GM21447 (cell line): ENCODE results near the gene RANBP3.
"Not testable (repeated sequence)": the region's sequence is repeated elsewhere in the genome, so short reads cannot be mapped to it uniquely, and the experiment has no call there.

Source experiments
- ATAC-seq: cut with Tn5 transposase; IDR thresholded peaks from one replicate; pipeline ENCODE4 v1.9.1; 2021; ENCODE audit not compliant: unreplicated experiment

Gene RANBP3, protein sequence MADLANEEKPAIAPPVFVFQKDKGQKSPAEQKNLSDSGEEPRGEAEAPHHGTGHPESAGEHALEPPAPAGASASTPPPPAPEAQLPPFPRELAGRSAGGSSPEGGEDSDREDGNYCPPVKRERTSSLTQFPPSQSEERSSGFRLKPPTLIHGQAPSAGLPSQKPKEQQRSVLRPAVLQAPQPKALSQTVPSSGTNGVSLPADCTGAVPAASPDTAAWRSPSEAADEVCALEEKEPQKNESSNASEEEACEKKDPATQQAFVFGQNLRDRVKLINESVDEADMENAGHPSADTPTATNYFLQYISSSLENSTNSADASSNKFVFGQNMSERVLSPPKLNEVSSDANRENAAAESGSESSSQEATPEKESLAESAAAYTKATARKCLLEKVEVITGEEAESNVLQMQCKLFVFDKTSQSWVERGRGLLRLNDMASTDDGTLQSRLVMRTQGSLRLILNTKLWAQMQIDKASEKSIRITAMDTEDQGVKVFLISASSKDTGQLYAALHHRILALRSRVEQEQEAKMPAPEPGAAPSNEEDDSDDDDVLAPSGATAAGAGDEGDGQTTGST

DNA sequence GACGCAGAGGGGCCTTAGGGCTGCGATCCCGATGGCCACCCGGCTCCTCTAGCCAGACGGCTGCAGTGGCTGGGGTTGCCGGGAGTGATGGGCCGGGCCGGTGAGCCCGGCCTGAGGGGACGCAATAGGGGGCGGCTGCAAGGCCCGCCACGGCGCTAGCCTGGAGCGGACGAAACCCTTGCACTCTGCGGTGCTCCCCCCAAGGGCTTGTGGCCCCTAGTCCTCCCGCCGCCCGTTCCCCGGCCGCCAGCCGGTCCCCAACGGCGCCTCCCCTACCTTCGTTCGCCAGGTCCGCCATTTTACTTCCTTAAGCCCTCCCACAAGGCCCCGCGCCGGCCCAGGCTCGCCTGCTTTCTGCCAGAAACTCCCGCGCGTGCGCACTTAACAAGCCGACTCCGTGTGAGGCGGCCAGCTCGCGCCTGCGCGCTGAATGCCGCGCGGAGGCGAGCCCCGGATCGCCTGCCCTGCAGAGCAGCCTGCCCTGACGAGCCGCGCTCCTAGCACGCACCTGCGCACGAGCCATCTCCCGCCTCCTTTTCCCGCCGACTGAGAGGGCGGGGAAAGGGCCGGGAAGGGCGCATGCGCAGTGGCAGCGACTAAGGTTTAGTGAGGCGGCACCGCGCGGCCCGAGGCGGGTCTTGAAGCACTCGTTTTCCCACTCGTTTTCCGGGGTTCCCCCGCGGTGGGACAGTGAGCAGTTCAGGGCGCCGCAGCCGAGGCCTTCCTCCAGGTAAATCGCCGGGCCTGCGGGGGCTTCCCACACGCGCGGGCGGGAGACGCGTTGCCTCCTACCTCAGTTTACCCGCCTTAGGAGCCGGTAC, at the start of gene RANBP3:
Gene RANBP3, minus strand, starts transcription at position 356 of the 821 bp plus-strand sequence. Its CDS starts 58 bp downstream, at position 298.
- peak; percentile 79 for ATAC-seq

DNA sequence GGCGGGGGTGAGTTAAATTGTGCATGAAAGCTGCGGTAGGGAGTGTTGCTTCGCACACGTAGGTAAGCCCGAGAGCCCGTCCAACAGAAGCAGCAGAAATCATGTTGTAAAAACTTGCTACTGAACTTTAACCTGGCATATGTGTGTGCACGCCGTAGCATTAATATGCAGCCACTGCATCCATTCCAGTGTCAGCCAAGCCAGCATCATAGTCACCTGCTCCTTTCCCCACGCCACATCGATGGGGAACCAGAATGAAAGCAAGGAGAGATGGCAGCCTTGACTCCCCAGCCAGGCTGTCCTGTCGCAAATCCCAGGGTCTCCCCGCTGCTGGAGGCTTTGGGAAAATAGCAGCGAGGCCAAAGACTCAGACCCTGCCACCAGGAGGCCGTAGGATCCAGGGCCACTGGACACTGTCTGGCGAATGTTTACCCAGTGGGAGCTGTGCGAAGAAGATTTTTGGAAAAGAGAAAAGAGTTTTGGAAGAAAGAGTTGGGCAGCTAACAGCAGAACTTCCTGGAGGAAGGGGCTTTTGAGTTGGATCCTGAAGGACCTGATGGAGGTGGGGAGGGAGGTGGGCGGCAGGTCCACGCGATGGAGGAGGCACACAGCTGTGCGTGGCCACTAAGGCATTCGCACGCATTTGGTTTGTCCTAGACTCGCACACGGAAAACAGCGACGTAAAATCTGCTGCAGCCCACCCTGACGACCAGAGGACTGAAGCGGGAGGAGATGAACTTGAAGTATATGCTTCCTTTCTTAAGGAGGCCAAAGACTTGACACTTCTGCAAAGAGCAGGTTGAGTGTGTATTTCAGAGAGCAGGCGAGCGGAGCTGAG, 48.7 kb upstream of the RANBP3 start:
- ATAC-seq: no peak

DNA sequence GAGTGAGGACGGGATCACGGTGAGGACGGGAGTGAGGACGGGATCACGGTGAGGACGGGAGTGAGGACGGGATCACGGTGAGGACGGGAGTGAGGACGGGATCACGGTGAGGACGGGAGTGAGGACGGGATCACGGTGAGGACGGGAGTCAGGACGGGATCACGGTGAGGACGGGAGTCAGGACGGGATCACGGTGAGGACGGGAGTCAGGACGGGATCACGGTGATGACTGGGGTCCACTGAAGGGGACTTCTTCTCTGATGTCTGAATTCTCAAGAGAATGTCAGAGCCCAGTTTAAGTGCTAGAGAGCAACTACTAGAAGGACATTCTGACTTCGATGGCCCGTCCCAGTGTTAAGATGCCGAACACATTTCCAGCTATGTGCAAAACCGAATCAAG, 46.8 kb upstream of the RANBP3 start:
- not testable (repeated sequence) for ATAC-seq

DNA sequence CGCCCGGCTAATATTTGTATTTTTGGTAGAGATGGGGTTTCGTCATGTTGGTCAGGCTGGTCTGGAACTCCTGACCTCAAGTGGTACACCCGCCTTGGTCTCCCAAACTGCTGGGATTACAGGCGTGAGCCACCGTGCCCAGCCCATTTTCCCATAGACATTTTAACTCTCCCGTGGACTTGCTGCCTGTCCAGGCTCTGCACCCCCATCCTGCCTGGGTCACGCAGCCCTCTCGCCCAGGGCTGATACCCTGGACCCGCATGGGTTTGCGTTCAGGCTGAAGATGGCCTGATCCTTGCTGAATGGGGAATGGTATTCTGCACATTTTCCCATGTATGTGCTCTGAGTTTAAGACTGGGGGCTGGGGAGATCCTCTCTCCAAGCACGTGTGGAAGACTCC, 46.0 kb upstream of the RANBP3 start:
- ATAC-seq: no peak

DNA sequence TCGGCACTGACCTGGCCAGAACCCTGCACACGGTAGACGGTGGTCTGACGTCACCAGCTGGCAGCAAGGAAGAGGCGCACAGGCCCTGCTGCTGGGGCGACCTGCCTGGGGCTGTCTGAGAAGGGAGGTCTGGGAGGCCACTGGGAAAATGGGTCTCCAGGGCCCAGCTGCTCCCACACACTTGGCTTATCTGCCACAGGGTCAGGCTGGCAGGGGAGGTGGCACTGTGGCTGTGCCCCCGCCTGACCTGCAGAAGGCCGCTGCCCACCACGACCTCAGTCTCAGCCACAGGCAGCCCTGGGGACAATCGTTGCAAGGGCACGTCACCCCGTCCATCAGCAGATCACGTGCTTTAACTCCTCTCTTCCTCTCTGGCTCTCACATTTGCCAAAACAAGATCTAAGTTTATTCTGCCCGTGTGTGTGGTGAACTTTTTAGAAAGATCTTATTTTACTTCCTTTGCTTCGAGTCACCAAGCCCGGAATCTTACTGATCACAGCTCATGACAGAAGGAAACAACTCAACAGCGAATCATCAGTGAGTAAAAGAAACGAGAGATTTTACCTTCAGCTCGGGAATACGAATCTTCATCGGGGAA, 45.2 kb upstream of the RANBP3 start:
- ATAC-seq: no peak

DNA sequence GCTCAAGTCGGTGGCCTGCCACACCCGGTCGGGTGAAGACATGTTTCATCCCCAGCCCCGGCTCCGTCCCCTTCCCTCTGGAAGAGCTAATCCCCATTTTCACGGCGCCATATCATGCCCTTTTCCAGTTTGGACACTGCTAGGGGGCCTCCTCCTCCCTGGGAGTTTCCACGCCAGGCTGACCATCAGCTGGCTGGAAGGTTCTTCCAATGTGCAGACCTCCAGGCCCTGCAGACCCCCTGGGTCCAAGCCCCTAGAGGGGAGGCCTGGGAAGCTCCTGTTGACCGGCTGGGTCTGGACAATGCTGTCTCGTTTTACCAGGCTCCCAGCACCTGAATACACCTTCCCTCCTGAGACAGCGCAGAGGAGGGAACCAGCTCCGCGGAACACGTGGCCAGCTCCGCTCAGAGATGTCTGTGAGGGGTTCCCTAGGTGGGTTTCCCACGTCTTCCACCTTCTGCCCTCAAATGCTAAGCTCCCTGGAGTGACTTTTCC, 44.7 kb upstream of the RANBP3 start:
- no peak for ATAC-seq

DNA sequence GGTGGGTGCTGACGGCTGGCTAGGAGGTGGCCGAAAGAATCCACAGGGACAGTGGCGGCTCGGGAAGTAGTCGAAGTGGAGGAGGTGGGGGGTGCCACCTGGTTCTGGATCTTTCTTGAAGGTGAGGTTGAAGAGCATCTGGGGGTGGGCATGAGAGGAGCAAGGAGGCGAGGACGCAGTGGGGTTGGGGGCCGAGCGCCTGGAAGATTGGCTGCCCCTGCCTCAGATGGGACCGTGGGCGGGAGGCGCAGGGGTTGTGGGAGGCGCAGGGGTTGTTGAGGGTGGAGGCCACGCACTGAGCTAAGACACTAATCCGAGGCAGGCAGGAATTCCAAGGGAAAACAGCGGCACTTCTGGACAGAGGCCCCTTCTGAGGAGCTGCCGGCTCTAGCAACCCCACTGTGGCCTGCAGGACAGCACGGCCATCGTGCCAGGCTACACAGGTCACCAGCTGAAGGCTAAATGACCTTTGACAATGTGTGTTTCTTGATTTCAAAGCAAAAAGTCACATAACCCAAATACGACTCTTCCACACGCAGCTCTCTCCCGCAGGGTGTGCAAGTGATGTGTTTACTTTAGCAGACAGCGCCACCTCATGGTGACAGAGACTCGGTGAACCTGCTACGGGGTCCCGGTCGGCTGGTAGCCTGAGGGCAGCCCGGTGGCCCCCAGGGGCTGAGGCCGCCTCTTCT, 44.1 kb upstream of the RANBP3 start:
- ATAC-seq: no peak

DNA sequence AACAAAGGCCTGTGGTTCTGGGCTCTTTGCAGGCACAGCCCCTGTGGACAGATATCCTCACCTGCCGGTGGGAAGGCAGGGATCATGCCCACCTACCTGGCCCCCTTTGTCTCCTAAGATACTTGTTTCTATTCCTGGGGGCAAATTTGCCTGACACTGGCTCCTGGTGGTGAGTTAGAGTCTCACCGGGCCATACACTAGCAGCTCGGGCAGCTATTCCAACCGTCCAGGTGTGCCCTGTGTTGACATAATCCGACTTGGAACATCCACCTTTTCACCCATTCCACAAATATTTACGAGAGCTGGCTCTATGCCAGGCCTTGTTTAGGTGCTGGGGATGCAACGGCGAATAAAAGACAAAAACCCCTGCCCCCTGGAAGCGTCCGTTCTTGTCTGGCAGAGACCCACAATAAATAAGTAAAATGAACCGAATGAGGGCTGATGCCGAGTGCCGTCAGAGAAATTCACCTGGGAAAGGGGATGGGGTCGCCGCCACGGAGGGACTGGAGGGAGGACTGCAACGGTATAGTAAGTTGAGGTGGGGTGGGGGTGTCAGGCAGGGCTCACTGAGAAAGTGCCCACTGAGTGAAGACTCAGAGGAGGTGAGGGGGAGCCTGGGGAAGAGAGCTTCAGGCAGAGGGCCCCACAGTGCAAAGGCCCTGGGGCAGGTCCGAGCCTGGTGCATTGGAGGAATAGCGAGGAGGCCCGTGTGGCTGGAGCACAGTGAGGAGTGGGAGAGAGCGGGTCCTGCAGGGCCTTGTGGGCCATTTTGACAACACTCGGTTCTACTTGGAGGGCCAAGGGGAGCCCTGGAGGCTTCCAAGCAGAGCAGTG, 43.2 kb upstream of the RANBP3 start:
- ATAC-seq: no peak

DNA sequence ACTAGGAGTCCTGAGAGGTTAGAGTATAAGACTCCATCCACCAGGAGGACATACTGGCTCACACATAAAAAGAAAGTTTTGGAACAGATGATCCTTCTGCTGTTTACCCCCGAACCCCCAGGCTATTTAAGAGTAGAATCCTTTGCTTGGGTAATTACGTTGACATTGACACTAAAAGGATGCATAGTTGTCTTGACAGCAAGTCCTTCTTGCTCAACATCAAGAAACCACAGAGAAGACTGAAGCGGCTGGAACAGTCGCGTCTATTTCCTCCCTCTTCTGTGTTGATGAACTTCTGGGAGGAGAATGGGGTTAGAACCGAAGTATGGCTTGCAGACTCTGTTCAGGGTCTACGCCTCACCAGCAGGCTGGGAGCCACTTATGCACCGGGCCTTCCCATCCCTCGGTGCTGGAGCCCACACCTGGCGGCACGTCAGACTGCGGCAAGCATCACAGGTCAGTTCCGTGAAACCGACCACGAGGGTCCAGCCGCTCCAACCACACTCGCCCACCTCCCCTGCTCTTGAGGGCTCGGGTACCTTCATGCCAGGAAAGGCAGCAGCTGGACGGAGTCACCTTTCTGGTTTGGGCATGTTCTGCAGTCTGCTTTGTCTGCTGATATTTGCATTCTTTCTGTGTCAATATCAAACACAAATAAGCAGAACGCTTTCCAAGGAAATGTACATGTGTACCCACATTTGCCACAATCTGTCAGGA, 42.4 kb upstream of the RANBP3 start:
- no peak for ATAC-seq

DNA sequence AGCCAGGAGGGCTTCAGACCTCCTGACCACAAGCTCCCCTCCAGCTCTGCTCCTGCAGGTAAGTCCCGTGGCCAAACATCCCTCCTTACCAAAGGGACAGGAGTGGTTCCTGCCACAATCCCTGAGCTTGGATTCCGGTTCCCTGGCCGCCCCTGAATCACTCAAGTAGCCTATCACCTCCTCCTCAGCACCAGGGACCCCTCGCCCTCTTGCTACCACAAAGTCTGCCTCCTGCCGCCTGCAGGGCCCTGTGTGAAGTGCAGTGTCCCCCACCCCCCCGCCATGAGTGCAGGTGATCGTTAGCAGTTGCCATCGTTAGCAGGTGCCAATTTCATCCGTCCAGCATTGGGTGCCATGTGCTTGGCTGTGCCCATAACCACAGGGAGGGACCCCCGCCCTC, 40.8 kb upstream of the RANBP3 start:
- no peak for ATAC-seq

DNA sequence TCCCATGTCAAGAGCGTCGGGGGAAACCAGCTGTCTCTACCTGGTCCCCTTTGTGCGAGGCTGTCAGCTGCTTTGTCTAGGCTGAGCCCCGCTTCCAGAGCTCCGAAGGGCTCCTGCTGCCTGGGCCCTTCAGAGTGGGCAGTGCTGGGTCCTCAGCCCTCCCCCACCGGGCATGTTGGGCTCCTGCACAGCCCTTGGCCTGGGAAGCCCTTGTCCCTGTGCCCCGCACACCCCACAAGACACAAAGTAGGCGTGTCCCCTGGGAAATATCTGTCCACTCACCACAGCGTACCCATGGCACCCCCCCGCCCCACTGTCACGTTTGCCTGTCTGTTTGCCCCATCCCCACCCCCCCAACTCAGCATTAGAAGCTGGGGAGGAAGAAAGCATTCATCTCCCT, 39.6 kb upstream of the RANBP3 start:
- ATAC-seq: no peak

DNA sequence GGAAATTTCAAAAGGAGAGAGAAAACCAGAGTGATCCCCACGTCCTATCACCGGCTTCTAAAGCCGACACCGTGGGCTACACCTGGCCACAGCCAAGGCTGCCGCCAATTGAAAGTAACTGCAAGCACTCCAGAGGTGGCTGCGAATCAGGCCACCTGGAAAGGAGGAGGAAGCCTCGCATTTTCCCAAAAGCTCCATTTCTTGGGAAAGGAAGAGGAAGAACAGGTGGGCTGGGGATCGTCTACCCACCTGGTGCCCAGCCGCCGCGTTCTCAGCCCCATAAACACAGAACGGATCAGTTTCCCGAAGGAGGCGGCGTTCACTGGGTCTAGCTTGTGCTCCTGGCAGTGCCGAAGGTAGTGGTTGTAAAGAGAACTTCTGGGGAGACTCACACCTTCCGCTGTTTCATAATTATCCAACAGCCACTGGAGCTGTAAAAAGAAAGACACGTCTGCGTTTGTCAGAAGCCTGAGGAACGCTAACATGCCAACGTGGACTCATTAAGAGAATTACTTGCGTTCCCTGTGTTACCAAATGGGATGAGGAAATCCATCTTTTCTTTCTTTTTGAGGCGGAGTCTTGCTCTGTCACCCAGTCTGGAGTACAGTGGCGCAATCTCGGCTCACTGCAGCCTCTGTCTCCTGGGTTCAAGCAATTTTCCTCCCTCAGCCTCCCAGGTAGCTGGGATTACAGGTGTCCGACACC, 38.1 kb upstream of the RANBP3 start:
- ATAC-seq: no peak

DNA sequence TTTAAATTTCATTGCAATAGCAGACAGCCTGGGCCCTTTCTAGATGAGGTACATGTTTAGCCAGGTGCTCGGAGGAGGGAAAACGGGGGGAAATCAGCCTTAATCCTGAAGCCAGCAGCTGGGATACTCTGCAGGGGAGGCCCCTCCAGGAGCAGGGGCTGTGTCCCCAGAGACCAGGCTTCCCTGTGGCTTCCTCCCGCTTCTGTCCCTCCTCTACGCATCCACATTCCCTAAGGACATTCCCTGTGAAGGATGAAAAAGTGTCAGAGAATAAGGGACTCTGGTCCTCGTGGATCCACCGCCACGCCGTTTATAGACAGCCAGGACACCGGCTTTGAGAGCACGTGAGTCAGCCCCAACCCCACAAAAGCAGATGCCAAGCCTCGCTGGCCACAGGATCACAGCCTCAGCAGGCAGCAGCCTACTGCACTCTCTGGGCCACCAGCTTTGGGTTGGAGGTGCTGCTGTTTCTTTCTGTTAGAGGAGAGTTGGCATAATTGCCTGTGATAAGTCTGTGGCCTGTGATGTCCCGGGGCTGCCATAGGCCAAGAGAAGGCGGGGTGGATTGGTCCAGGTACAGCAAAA, 36.7 kb upstream of the RANBP3 start:
- no peak for ATAC-seq

DNA sequence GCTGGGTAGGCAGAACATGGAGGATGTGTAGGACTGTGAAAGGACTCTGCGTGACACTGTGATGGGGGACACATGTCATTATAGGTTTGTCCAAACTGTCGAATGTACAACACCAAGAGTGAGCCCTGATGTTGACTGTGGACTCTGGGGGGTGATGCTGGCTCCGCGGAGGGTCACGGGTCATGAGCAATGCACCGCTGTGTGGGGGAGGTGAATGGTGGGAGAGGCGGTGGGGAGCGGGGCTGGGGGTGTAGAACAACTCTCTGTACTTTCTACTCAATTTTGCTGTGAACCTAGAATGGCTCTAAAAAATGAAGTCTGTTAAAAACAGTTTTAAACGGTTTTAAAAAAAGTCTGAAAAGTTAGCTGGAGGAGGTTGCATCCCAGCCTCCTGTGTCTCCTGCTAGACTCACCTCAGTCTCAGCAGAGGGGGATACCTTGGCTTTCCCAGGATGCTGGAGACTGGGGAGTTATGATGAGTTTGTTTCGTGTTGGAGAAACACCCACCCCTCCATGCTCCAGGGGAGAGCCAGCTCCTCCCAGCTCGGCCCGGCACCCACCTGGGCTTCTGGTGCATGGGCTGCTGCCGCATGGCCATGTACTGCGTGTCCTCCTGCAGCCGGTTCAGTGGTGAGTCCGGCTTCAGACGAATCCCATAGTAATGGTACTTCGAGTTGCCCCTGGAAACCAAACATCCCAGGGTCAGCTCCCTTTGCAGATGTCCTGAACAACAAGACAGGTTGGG, 34.7 kb upstream of the RANBP3 start:
- no peak for ATAC-seq

DNA sequence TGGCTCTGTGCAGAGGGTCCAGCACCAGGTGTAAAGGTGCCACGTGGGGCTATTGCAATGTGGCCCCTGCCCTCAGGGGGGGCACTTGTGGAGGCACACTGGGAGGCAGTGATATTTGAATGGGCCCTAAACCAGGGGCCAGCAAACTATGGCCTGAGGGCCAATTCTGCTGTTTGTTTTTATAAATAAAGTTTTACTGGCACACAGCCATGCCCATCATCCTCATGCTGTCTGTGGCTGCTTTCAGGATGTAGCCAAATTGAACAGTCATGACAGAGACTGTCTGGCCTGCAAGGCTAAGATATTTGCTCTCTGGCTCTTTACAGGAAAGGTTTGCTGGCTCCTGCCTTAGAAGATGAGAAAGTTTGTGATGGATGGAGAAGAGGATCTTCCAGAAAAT, 33.9 kb upstream of the RANBP3 start:
- ATAC-seq: no peak

DNA sequence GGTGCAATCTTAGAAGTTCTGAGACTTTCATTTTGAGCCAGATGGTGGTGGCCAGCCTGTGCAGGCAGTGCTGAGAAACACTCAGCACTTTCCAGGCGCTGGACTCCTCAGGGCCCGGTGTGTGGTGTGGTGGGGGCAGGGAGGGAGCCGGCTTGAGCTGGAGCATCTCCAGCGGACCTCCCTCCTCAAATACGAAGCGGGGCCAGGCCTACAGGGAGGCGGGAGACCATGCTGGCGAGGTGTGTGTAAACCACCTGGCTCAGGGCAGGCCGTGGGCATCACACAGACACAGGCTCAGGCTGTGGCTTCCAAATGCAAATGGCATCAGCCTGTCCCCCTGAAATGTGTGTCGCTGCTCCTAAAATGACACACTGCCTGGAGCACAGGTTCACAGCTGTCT, 33.3 kb upstream of the RANBP3 start:
- ATAC-seq: no peak

DNA sequence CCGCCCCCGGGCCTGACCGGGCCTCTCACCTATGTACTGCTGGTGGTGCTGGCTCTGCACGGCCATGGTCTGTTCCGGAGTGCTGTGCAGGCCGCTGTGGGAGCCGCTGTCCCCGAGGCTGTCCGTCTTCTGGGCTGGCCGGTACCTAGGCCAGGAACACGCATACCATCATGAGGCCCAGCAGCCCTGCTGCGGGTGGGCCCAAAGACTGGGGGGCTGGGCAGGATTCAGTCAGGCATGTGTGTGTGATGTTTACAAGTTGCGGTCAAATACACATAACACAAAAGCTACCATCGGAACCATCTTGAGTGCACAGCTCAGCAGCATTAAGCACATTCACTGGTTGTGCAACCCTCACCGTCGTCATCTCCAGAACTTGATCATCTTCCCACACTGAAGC, 32.2 kb upstream of the RANBP3 start:
- ATAC-seq: no peak
